ENCODE data around the gene GBX2. TPM values are rescaled to one million over a fixed set of nuclear protein-coding genes. Genes with fewer than 3 reads are reported as not detected.

Gene GBX2
- total RNA-seq, 4 donors from 2014 or later, result not detected

DNA sequence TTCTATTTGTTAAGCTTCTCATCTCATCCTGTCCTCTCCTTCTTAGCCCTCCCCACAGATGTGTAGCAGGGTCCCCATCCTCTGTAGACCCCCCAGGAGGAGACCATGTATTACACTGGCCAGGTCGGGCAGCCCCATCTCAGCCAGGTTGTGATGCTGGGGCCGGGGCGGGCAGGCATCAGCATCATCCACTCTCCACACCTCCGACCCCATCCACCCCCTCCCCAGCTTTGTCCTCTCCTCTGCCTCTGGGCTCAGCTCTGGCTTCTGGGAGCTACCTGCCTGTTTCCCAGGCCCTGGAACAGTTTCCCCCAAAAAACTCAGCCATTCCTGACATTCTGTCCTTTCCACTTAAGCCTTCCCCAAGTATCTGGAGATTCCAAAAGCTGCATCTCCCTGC, 49.2 kb downstream of the GBX2 start:
- DNase-seq, result no peak
- H3K4me1 ChIP-seq, result no peaks in the 10 kb centered on the region
- TF ChIP-seq POLR2A (IDR thresholded peaks at IDR 0.05), result no peak
- TF ChIP-seq, protein P1, sequence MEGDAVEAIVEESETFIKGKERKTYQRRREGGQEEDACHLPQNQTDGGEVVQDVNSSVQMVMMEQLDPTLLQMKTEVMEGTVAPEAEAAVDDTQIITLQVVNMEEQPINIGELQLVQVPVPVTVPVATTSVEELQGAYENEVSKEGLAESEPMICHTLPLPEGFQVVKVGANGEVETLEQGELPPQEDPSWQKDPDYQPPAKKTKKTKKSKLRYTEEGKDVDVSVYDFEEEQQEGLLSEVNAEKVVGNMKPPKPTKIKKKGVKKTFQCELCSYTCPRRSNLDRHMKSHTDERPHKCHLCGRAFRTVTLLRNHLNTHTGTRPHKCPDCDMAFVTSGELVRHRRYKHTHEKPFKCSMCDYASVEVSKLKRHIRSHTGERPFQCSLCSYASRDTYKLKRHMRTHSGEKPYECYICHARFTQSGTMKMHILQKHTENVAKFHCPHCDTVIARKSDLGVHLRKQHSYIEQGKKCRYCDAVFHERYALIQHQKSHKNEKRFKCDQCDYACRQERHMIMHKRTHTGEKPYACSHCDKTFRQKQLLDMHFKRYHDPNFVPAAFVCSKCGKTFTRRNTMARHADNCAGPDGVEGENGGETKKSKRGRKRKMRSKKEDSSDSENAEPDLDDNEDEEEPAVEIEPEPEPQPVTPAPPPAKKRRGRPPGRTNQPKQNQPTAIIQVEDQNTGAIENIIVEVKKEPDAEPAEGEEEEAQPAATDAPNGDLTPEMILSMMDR (IDR thresholded peaks at IDR 0.05), result no peak
- H3K4me3 ChIP-seq, result no peak overlapping the region
- H3K27ac ChIP-seq, result no peak overlapping the region
- intact Hi-C loops (cut with DNase I; ENCODE audit: low total_unique reads), result no loop called here
- no peaks in the 10 kb centered on the region for H3K27me3 ChIP-seq
- no peaks in the 10 kb centered on the region for H3K9me3 ChIP-seq
- no peaks in the 10 kb centered on the region for H3K36me3 ChIP-seq

DNA sequence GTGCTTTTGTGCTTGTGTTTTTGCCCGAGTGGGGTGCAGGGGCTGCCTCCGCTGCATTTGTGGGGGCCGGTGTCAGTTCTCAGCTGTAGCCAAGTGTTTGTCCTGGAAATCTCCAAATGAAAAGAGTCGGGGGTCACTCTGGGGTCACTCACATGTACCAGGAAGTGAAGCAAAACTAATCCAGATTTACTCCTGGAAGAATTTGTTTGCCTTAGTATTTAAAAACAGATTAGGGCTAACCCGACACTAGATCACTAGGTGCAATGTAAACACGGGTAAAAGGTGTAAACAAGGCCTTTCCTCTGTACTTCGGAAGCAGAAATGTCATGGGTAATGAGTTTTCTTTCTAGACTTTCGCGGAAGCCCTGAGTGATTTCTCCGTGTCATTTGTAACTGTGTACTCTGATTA, 50.3 kb downstream of the GBX2 start:
- no peak overlapping the region for H3K4me3 ChIP-seq
- no peaks in the 10 kb centered on the region for H3K36me3 ChIP-seq
- intact Hi-C loops (cut with DNase I; ENCODE audit: low total_unique reads), result no loop called here
- H3K27me3 ChIP-seq, result no peaks in the 10 kb centered on the region
- DNase-seq, result no peak
- H3K4me1 ChIP-seq, result no peaks in the 10 kb centered on the region
- no peak overlapping the region for H3K27ac ChIP-seq
- H3K9me3 ChIP-seq, result no peaks in the 10 kb centered on the region
- TF ChIP-seq POLR2A (IDR thresholded peaks at IDR 0.05), result no peak
- TF ChIP-seq, protein P1 (IDR thresholded peaks at IDR 0.05), result no peak

DNA sequence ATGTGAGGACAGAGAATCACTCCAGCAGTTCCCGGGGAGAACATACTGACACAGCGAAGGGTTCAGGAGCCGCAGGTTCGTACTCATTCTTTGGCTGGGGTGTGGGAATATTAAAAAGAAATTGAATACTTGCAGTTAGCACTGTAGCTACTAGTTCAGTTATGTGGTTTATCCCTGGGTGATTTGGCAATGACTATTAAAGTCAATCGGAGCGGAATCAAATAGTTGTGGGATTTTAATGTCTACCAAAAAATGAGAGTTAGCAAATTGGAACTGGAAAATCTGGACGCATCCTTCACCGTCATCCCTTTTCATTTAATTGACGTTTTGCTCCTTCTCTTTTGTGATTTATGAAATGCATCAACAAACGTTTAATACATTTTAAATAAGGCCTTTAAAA, 50.8 kb downstream of the GBX2 start:
- no peaks in the 10 kb centered on the region for H3K9me3 ChIP-seq
- DNase-seq, result no peak
- H3K4me3 ChIP-seq, result no peak overlapping the region
- TF ChIP-seq POLR2A (IDR thresholded peaks at IDR 0.05), result no peak
- TF ChIP-seq, protein P1 (IDR thresholded peaks at IDR 0.05), result no peak
- intact Hi-C loops (cut with DNase I; ENCODE audit: low total_unique reads), result no loop called here
- H3K27ac ChIP-seq, result no peak overlapping the region
- no peaks in the 10 kb centered on the region for H3K4me1 ChIP-seq
- no peaks in the 10 kb centered on the region for H3K27me3 ChIP-seq
- no peaks in the 10 kb centered on the region for H3K36me3 ChIP-seq

Small RNA genes lying within 50 kb of the gene (small RNA-seq; reads per million reads assigned to genes)
- not detected for gene RF00019
- gene RNU1-31P, result not detected

Other genes starting within 250 kb of the GBX2 start
- not detected for gene ASB18, start 96.0 kb upstream of the GBX2 start, total RNA-seq

Data from uterus (tissue), 4 donors.